HEK293 (cell line): ENCODE results near the gene EXOC2.

Experiments
- ZBTB21 ChIP-seq: fragments of 450-650 bp; formaldehyde crosslinking; IDR thresholded peaks from 2 replicates; pipeline ENCODE4 v1.5.1; 2017; ENCODE audit warnings: missing biosample characterization, missing genetic modification characterization
- ZNF202 ChIP-seq: fragments of 450-650 bp; formaldehyde crosslinking; IDR thresholded peaks from 2 replicates; pipeline ENCODE4 v1.5.1; 2016; ENCODE audit warnings: missing biosample characterization, missing genetic modification characterization, borderline replicate concordance
- ZSCAN30 ChIP-seq: fragments of 450-650 bp; IDR thresholded peaks from 2 replicates; pipeline ENCODE4 v1.5.1; 2018; ENCODE audit warnings: missing biosample characterization, mild to moderate bottlenecking, missing genetic modification characterization, moderate library complexity
- TF ChIP-seq, protein P1 (sequence below): fragments of 450-650 bp; formaldehyde crosslinking; IDR thresholded peaks from 2 replicates; pipeline ENCODE4 v1.5.1; 2016; ENCODE audit warnings: missing biosample characterization, missing genetic modification characterization

DNA sequence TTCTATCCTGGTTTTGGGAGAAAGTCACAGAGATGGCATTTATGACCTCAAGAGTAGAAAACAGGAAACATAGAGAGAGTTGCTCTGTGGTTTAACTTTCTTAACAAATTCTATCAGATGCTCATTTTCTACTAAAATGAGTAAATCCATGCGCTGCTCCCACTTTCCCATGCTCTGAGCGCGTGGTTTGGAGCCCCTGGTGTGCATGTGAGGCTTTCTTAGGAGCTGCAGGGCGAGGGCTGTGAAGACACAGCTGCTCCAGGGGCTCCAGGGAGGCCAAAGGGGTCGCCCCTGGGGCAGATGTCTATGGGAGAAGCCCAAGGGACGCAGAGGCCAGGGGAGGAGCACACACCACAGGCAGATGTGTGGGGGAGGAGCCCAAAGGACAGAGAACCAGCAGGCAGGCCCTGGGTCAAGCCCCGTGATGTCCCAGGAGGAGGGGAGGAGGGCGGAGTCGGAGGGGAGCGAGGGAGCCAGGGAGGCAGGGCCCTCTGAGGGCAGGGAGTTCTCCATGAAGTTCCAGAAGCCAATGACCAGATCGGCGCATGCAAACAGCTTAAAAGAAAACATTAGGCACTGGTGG is 178.5 kb downstream of the EXOC2 start:
- TF ChIP-seq ZBTB21 (tag by site-specific recombination) (no peak), ZNF202 (tag by site-specific recombination) (no peak), ZSCAN30 (tag by site-specific recombination) (no peak)
- TF ChIP-seq, protein P1, sequence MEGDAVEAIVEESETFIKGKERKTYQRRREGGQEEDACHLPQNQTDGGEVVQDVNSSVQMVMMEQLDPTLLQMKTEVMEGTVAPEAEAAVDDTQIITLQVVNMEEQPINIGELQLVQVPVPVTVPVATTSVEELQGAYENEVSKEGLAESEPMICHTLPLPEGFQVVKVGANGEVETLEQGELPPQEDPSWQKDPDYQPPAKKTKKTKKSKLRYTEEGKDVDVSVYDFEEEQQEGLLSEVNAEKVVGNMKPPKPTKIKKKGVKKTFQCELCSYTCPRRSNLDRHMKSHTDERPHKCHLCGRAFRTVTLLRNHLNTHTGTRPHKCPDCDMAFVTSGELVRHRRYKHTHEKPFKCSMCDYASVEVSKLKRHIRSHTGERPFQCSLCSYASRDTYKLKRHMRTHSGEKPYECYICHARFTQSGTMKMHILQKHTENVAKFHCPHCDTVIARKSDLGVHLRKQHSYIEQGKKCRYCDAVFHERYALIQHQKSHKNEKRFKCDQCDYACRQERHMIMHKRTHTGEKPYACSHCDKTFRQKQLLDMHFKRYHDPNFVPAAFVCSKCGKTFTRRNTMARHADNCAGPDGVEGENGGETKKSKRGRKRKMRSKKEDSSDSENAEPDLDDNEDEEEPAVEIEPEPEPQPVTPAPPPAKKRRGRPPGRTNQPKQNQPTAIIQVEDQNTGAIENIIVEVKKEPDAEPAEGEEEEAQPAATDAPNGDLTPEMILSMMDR (tag by site-specific recombination): no peak
